Measurements from ENCODE around the gene GNAZ. TPM values are rescaled to one million over a fixed set of nuclear protein-coding genes. Genes with fewer than 3 reads are reported as not detected.

Gene GNAZ
- total RNA-seq, 4 donors from 2014 or later, result 5.6 to 21.6 (median 12.1) TPM

GRCh38 chr22:23066200-23067022 is 3.9 kb upstream of the GNAZ start:
- H3K27me3 ChIP-seq, result no peaks in the 10 kb centered on the region
- intact Hi-C loops (cut with DNase I; ENCODE audit: low total_unique reads), result no loop called here
- no peak overlapping the region for H3K4me3 ChIP-seq
- H3K27ac ChIP-seq, result no peak overlapping the region
- TF ChIP-seq CTCF (IDR thresholded peaks at IDR 0.05) (no peak), POLR2A (IDR thresholded peaks at IDR 0.05) (no peak)
- peak; percentile 1 to 12 for DNase-seq
- no peaks in the 10 kb centered on the region for H3K9me3 ChIP-seq
- H3K36me3 ChIP-seq, result no peaks in the 10 kb centered on the region
- peaks cover 0 to 3% of the 10 kb centered on the region in 2 donors for H3K4me1 ChIP-seq

- intact Hi-C loops (cut with DNase I; ENCODE audit: low total_unique reads), result no loop called here
- Histone ChIP-seq H3K27ac (no peak overlapping the region), H3K4me3 (no peak overlapping the region), H3K4me1 (peaks cover 0 to 3% of the 10 kb centered on the region in 2 donors), H3K9me3 (no peaks in the 10 kb centered on the region), H3K36me3 (no peaks in the 10 kb centered on the region), H3K27me3 (no peaks in the 10 kb centered on the region)
- DNase-seq, result peak; percentile 6 to 7
- no peak for TF ChIP-seq CTCF (IDR thresholded peaks at IDR 0.05)
- TF ChIP-seq POLR2A (IDR thresholded peaks at IDR 0.05), result no peak
These were observed 3.2 kb upstream of the GNAZ start for GRCh38 chr22:23067023-23067650.

- Histone ChIP-seq H3K27me3 (no peaks in the 10 kb centered on the region), H3K27ac (no peak overlapping the region), H3K36me3 (no peaks in the 10 kb centered on the region), H3K4me1 (peaks cover 0 to 3% of the 10 kb centered on the region in 2 donors), H3K4me3 (no peak overlapping the region), H3K9me3 (no peaks in the 10 kb centered on the region)
- intact Hi-C loops (cut with DNase I; ENCODE audit: low total_unique reads), result no loop called here
- TF ChIP-seq CTCF (IDR thresholded peaks at IDR 0.05) (no peak), POLR2A (IDR thresholded peaks at IDR 0.05) (no peak)
- DNase-seq, result no peak
These were observed 2.6 kb upstream of the GNAZ start for GRCh38 chr22:23067691-23068090.

GRCh38 chr22:23068096-23068831 is 2.1 kb upstream of the GNAZ start:
- DNase-seq, result peak; percentile 11 to 12
- Histone ChIP-seq H3K27me3 (no peaks in the 10 kb centered on the region), H3K4me3 (no peak overlapping the region), H3K36me3 (no peaks in the 10 kb centered on the region), H3K4me1 (peaks cover 0 to 3% of the 10 kb centered on the region in 2 donors), H3K9me3 (no peaks in the 10 kb centered on the region), H3K27ac (no peak overlapping the region)
- intact Hi-C loops (cut with DNase I; ENCODE audit: low total_unique reads), result no loop called here
- no peak for TF ChIP-seq CTCF (IDR thresholded peaks at IDR 0.05)
- no peak for TF ChIP-seq POLR2A (IDR thresholded peaks at IDR 0.05)
